Lung (tissue), 16 donors: Measurements from ENCODE around the gene ADRA2A. TPM values are rescaled to one million over a fixed set of nuclear protein-coding genes. Genes with fewer than 3 reads are reported as not detected.

Experiments used
- ATAC-seq: fragments of 200-7000 bp; cut with Tn5 transposase; one replicate; pipeline ENCODE4 v1.9.1; 2020; ENCODE audit warnings: moderate number of reproducible peaks; ENCODE audit not compliant: insufficient read depth, low FRiP score
- DNase-seq, 3 donors: peaks; one replicate each; pipeline ENCODE4 v3.0.0-alpha.2; 2013 to 2017
- H3K27ac ChIP-seq, 2 donors: one replicate each; pipeline ENCODE4 v1.5.1; 2013; ENCODE audit warnings: mild to moderate bottlenecking in 2 of 2, moderate library complexity in 2 of 2, control low read depth in 1 of 2, inconsistent platforms in 1 of 2, low read depth in 1 of 2, low read length in 1 of 2
- H3K27me3 ChIP-seq, 3 donors: one replicate each; pipeline ENCODE4 v1.5.1; 2013; ENCODE audit warnings: low read length in 2 of 3; ENCODE audit not compliant: control insufficient read depth in 3 of 3, insufficient read depth in 3 of 3
- H3K36me3 ChIP-seq, 4 donors: one replicate each; pipeline ENCODE4 v1.5.1; 2013; ENCODE audit warnings: low read length in 4 of 4, mild to moderate bottlenecking in 1 of 4, moderate library complexity in 1 of 4; ENCODE audit not compliant: control insufficient read depth in 4 of 4, insufficient read depth in 4 of 4
- H3K4me1 ChIP-seq, 5 donors: one replicate each; pipeline ENCODE4 v1.5.1; 2013; ENCODE audit warnings: low read length in 5 of 5, mild to moderate bottlenecking in 2 of 5, moderate library complexity in 1 of 5; ENCODE audit not compliant: control insufficient read depth in 5 of 5, insufficient read depth in 5 of 5
- H3K4me3 ChIP-seq: one replicate; pipeline ENCODE4 v1.5.1; 2013; ENCODE audit warnings: mild to moderate bottlenecking, control low read depth, moderate library complexity
- H3K9ac ChIP-seq, 2 donors: one replicate each; pipeline ENCODE4 v1.5.1; 2013; ENCODE audit warnings: low read length in 2 of 2, control low read depth in 1 of 2; ENCODE audit not compliant: insufficient read depth in 1 of 2
- H3K9me3 ChIP-seq, 4 donors: one replicate each; pipeline ENCODE4 v1.5.1; 2013; ENCODE audit warnings: low read length in 3 of 4, mild to moderate bottlenecking in 1 of 4, moderate library complexity in 1 of 4; ENCODE audit not compliant: control insufficient read depth in 4 of 4, insufficient read depth in 3 of 4
- CTCF ChIP-seq: IDR thresholded peaks from 2 replicates; pipeline ENCODE4 v1.5.1; 2012; ENCODE audit warnings: mild to moderate bottlenecking; ENCODE audit errors: control extremely low read depth, extremely low read depth
- WGBS, 2 donors: extraction: QIAGEN DNeasy Blood & Tissue Kit; methylation state at CpG; one replicate each; pipeline ENCODE4 v1.1.7; 2013; 5-methylcytosine and 5-hydroxymethylcytosine counted together
- long read RNA-seq, 5 donors: transcript quantifications; one replicate each; lab custom pipeline, GENCODE V29; 2026
- polyA plus RNA-seq, 2 donors: library from polyadenylated mRNA; stranded (reverse); fragments of 200-250 nt; gene quantifications; one replicate each; pipeline ENCODE4 v1.2.1, GENCODE V29; 2013
- total RNA-seq, 2 donors: library from RNA; depleted of rRNA in 1 of 2; stranded (reverse); fragments of >200 nt in 1 of 2; gene quantifications; one replicate each; pipeline ENCODE4 v1.2.1, GENCODE V29; 2014 to 2021
- donor health status: control.
- donor health status: control.
- donor health status: Bipolar disorder and iron deficiency.
- donor health status: healthy.
- donor health status: DM: yes; HTN: yes; CAD: no.

Gene ADRA2A
- 1 to 10 TPM in 1 of 2 donors, under 1 TPM in 1; 0.37 to 9.8 TPM for total RNA-seq
- 1 to 10 TPM in 1 of 2 donors, under 1 TPM in 1; 0.63 to 2.5 TPM for polyA plus RNA-seq
- long read RNA-seq, donor 1, result 0 reads
- long read RNA-seq, donor 2, result 0 reads
- long read RNA-seq, donor 3, partial matches to known transcripts, result 0 of 1 reads
- long read RNA-seq, donor 3, other reads (novel, unspliced or antisense), result 0 of 1 reads
- long read RNA-seq, donor 4, result 0 reads
- long read RNA-seq, donor 5, result 0 reads

GRCh38 chr10:111076682-111077478, at the start of gene ADRA2A:
Gene ADRA2A, plus strand, starts transcription at chr10:111077029. Its CDS starts 968 bp downstream, at chr10:111077997.
- 1% methylated on average over 60 to 79 of the region's 79 CpGs for WGBS, 2 donors
- Histone ChIP-seq H3K9me3 (peaks cover 0 to 15% (median 0%) of the 10 kb centered on the region in 4 donors), H3K27ac (no peak within 1 kb of the TSS), H3K9ac (no peak within 1 kb of the TSS), H3K36me3 (no peaks in the 10 kb centered on the region), H3K4me1 (peaks cover 0 to 29% (median 14%) of the 10 kb centered on the region in 5 donors), H3K4me3 (peak within 1 kb of the TSS; percentile 30), H3K27me3 (peaks cover 4 to 45% (median 43%) of the 10 kb centered on the region in 3 donors)
- DNase-seq, result peak; percentile 45 to 55 (median 54)
- TF ChIP-seq CTCF, result no peak
- peak; percentile 53 for ATAC-seq

GRCh38 chr10:111030042-111030750, 46.6 kb upstream of the ADRA2A start:
- no peaks in the 10 kb centered on the region for H3K27me3 ChIP-seq
- TF ChIP-seq CTCF, result no peak

GRCh38 chr10:111034598-111035310, 42.1 kb upstream of the ADRA2A start:
- Histone ChIP-seq H3K9me3 (peaks cover 0 to 13% (median 4%) of the 10 kb centered on the region in 4 donors), H3K4me1 (no peaks in the 10 kb centered on the region), H3K4me3 (no peak overlapping the region), H3K27me3 (no peaks in the 10 kb centered on the region), H3K27ac (no peak overlapping the region), H3K36me3 (no peaks in the 10 kb centered on the region), H3K9ac (no peak overlapping the region)
- no peak for TF ChIP-seq CTCF
- WGBS, 2 donors, result 85 to 92% methylated on average over 2 of the region's 2 CpGs
- ATAC-seq (no peak), DNase-seq (no peak)

More at GRCh38 chr10:111030042-111030750, 46.6 kb upstream of the ADRA2A start:
- no peak for ATAC-seq
- 98 to 99% methylated on average over 9 of the region's 9 CpGs for WGBS, 2 donors
- no peaks in the 10 kb centered on the region for H3K4me1 ChIP-seq
- DNase-seq, result no peak
- no peak overlapping the region for H3K9ac ChIP-seq
- H3K27ac ChIP-seq, result no peak overlapping the region
- H3K36me3 ChIP-seq, result no peaks in the 10 kb centered on the region
- H3K4me3 ChIP-seq, result no peak overlapping the region
- H3K9me3 ChIP-seq, result peaks cover 0 to 10% (median 1%) of the 10 kb centered on the region in 4 donors
